Activated effector memory CD4-positive, alpha-beta T cell treated with Interleukin-2 at 50 U/mL for 16 hours (primary cell): ENCODE data around the gene RAB40C.

ENCODE experiments used
- DNase-seq: peaks from one replicate; pipeline ENCODE4 v3.0.0-alpha.2; 2020

Gene RAB40C

GRCh38 chr16:589658-590187 is at the start of gene RAB40C:
RAB40C (plus strand) TSS chr16:590066; CDS start chr16:590292, 226 bp downstream.
- peak; percentile 98 for DNase-seq

GRCh38 chr16:540645-541340 is 49.1 kb upstream of the RAB40C start:
- no peak for DNase-seq

GRCh38 chr16:543301-544164 is 46.3 kb upstream of the RAB40C start:
- no peak for DNase-seq

GRCh38 chr16:544517-544916 is 45.3 kb upstream of the RAB40C start:
- no peak for DNase-seq

- peak; percentile 18 for DNase-seq
Measured at GRCh38 chr16:546909-547770, 42.7 kb upstream of the RAB40C start.

GRCh38 chr16:548586-548985 is 41.3 kb upstream of the RAB40C start:
- DNase-seq = no peak

GRCh38 chr16:549544-550263 is 40.2 kb upstream of the RAB40C start:
- no peak for DNase-seq

- no peak for DNase-seq
Measured at GRCh38 chr16:551210-551609, 38.7 kb upstream of the RAB40C start.

GRCh38 chr16:552171-552570 is 37.7 kb upstream of the RAB40C start:
- no peak for DNase-seq

GRCh38 chr16:553601-554296 is 36.1 kb upstream of the RAB40C start:
- no peak for DNase-seq

GRCh38 chr16:554297-554621 is 35.6 kb upstream of the RAB40C start:
- no peak for DNase-seq

GRCh38 chr16:554640-555365 is 35.1 kb upstream of the RAB40C start:
- DNase-seq = no peak

- DNase-seq = no peak
Measured at GRCh38 chr16:555528-556473, 34.1 kb upstream of the RAB40C start.

- DNase-seq = no peak
Measured at GRCh38 chr16:556474-557173, 33.2 kb upstream of the RAB40C start.

- DNase-seq = no peak
Measured at GRCh38 chr16:557463-558297, 32.2 kb upstream of the RAB40C start.

GRCh38 chr16:558298-559020 is 31.4 kb upstream of the RAB40C start:
- no peak for DNase-seq

- no peak for DNase-seq
Measured at GRCh38 chr16:559021-559380, 30.9 kb upstream of the RAB40C start.
